H1 (cell line): Measurements from ENCODE around the gene PRDM15. TPM values are rescaled to one million over a fixed set of nuclear protein-coding genes. Genes with fewer than 3 reads are reported as not detected.

Experiments used
- CTCF ChIA-PET: fragments of 300-600 bp; sonication (Branson Sonifier 250); formaldehyde crosslinking; loops from one replicate; lab custom pipeline; 2021; ENCODE audit not compliant: partially characterized antibody; lab: Charles Lee
- POLR2A ChIA-PET: fragments of 300-600 bp; sonication (Branson Sonifier 250); formaldehyde crosslinking; loops from one replicate; lab custom pipeline; 2021; ENCODE audit warnings: inconsistent platforms; ENCODE audit not compliant: partially characterized antibody; lab: Charles Lee
- DNase-seq, 2 experiments: peaks; one replicate each; pipeline versions ENCODE4 v3.0.0 to v3.0.0-alpha.2; 2010 to 2022; ENCODE audit warnings: low spot score in 2 of 2, low read depth in 1 of 2, mixed read lengths in 1 of 2
- FAIRE-seq: peaks from 2 replicates; lab custom pipeline; 2011; peaks lifted over from hg19 to GRCh38; lab: Jason Lieb, UNC
- H2AFZ ChIP-seq: 2 replicates; pipeline ENCODE4 v1.8.1; 2012; ENCODE audit warnings: low read length, inconsistent platforms
- H2AK5ac ChIP-seq: 2 replicates; pipeline ENCODE4 v1.6.1; 2013; ENCODE audit warnings: low read depth, low read length
- H2BK120ac ChIP-seq: replicated peaks from 2 replicates; pipeline ENCODE3; 2013; ENCODE audit warnings: low read depth, low read length, inconsistent platforms
- H2BK12ac ChIP-seq: 2 replicates; pipeline ENCODE4 v1.6.1; 2013; ENCODE audit warnings: low read depth, low read length
- H2BK15ac ChIP-seq: 2 replicates; pipeline ENCODE4 v1.6.1; 2013; ENCODE audit warnings: low read length
- H2BK20ac ChIP-seq: 2 replicates; pipeline ENCODE4 v1.6.1; 2013; ENCODE audit warnings: low read length
- H2BK5ac ChIP-seq: 2 replicates; pipeline ENCODE4 v1.6.1; 2013; ENCODE audit warnings: low read depth, low read length
- H3K14ac ChIP-seq: 2 replicates; pipeline ENCODE4 v1.6.1; 2013; ENCODE audit warnings: inconsistent platforms; ENCODE audit not compliant: insufficient read length
- H3K18ac ChIP-seq: 2 replicates; pipeline ENCODE4 v1.6.1; 2013; ENCODE audit warnings: low read length; ENCODE audit errors: extremely low read depth
- H3K23ac ChIP-seq: 2 replicates; pipeline ENCODE4 v1.6.1; 2013; ENCODE audit warnings: inconsistent platforms; ENCODE audit not compliant: insufficient read length
- H3K23me2 ChIP-seq: 2 replicates; pipeline ENCODE4 v1.6.1; 2013; ENCODE audit warnings: low read depth, low read length
- H3K27ac ChIP-seq: 2 replicates; pipeline ENCODE4 v1.6.1; 2011; ENCODE audit warnings: low read depth, low read length, inconsistent platforms
- H3K27me3 ChIP-seq, 4 experiments: replicated peaks in 1 of 4; 1 replicate in 1 of 4; 2 replicates in 3 of 4; pipeline versions ENCODE4 v1.6.1 to v1.8.1; 2011 to 2013; ENCODE audit warnings: low read length in 3 of 4, mild to moderate bottlenecking in 3 of 4, inconsistent platforms in 2 of 4, mixed read lengths in 2 of 4, moderate library complexity in 1 of 4; ENCODE audit not compliant: control insufficient read depth in 3 of 4, insufficient read depth in 3 of 4; ENCODE audit errors: extremely low read depth in 1 of 4
- H3K36me3 ChIP-seq, 4 experiments: 2 replicates each; pipeline versions ENCODE4 v1.6.1 to v1.8.1; 2011 to 2013; ENCODE audit warnings: mild to moderate bottlenecking in 4 of 4, low read length in 3 of 4, moderate library complexity in 2 of 4, control low read depth in 1 of 4, inconsistent platforms in 1 of 4; ENCODE audit not compliant: insufficient read depth in 4 of 4, control insufficient read depth in 2 of 4
- H3K4ac ChIP-seq: replicated peaks from 2 replicates; pipeline ENCODE3; 2013; ENCODE audit warnings: low read length, low read depth, mixed read lengths, inconsistent platforms; ENCODE audit not compliant: insufficient read length
- H3K4me1 ChIP-seq, 4 experiments: replicated peaks in 1 of 4; 1 replicate in 1 of 4; 2 replicates in 3 of 4; pipeline versions ENCODE4 v1.6.1 to v1.8.1; 2011 to 2013; ENCODE audit warnings: low read length in 3 of 4, inconsistent platforms in 2 of 4, mixed read lengths in 1 of 4; ENCODE audit not compliant: insufficient read depth in 4 of 4, control insufficient read depth in 3 of 4
- H3K4me2 ChIP-seq, 2 experiments: 2 replicates each; pipeline versions ENCODE4 v1.6.1 to v1.8.1; 2011 to 2013; ENCODE audit warnings: low read depth in 2 of 2, low read length in 2 of 2, control low read depth in 1 of 2, inconsistent platforms in 1 of 2, mild to moderate bottlenecking in 1 of 2; ENCODE audit not compliant: insufficient read depth in 1 of 2
- H3K4me3 ChIP-seq, 4 experiments: fragments of 200-600, 300-600 bp in 1 of 4; sonication (generic), shearing (Covaris generic), sonication (Bioruptor Twin) in 1 of 4; 2 replicates each; pipeline versions ENCODE4 v1.5.1 to v1.8.1; 2011 to 2016; ENCODE audit warnings: low read length in 4 of 4, low read depth in 3 of 4, control low read depth in 2 of 4, inconsistent platforms in 2 of 4, mild to moderate bottlenecking in 2 of 4, mixed read lengths in 1 of 4, moderate library complexity in 1 of 4; ENCODE audit not compliant: insufficient read depth in 2 of 4; ENCODE audit errors: extremely low read depth in 1 of 4
- H3K56ac ChIP-seq: replicated peaks from 2 replicates; pipeline ENCODE3; 2013; ENCODE audit warnings: low read depth, mild to moderate bottlenecking, mixed read lengths, low read length, inconsistent platforms; ENCODE audit not compliant: insufficient read length
- H3K79me1 ChIP-seq: 2 replicates; pipeline ENCODE4 v1.6.1; 2013; ENCODE audit warnings: low read depth, low read length, control low read depth
- H3K79me2 ChIP-seq, 2 experiments: 2 replicates each; pipeline versions ENCODE4 v1.6.1 to v1.8.1; 2012 to 2013; ENCODE audit warnings: low read length in 2 of 2, mild to moderate bottlenecking in 2 of 2, inconsistent platforms in 1 of 2; ENCODE audit not compliant: insufficient read depth in 2 of 2, control insufficient read depth in 1 of 2
- H3K9ac ChIP-seq, 4 experiments: replicated peaks in 1 of 4; 1 replicate in 1 of 4; 2 replicates in 3 of 4; pipeline versions ENCODE4 v1.6.1 to v1.8.1; 2011 to 2013; ENCODE audit warnings: low read depth in 3 of 4, low read length in 3 of 4, control low read depth in 2 of 4, mild to moderate bottlenecking in 2 of 4, moderate library complexity in 2 of 4, inconsistent platforms in 1 of 4; ENCODE audit errors: extremely low read depth in 1 of 4
- H3K9me3 ChIP-seq, 2 experiments: 2 replicates each; pipeline versions ENCODE4 v1.6.1 to v1.8.1; 2012 to 2013; ENCODE audit warnings: mild to moderate bottlenecking in 2 of 2, moderate library complexity in 2 of 2, control low read depth in 1 of 2, inconsistent platforms in 1 of 2, low read depth in 1 of 2, low read length in 1 of 2, mixed read lengths in 1 of 2; ENCODE audit not compliant: insufficient read depth in 2 of 2
- H4K20me1 ChIP-seq, 2 experiments: replicated peaks in 1 of 2; 2 replicates each; pipeline versions ENCODE3 to v1.8.1; 2011 to 2013; ENCODE audit warnings: inconsistent platforms in 2 of 2, low read length in 2 of 2, mild to moderate bottlenecking in 1 of 2; ENCODE audit not compliant: insufficient read depth in 2 of 2, control insufficient read depth in 1 of 2
- H4K5ac ChIP-seq: 2 replicates; pipeline ENCODE4 v1.6.1; 2013; ENCODE audit warnings: low read length, low read depth, mixed read lengths, inconsistent platforms; ENCODE audit not compliant: insufficient read length
- H4K8ac ChIP-seq: 2 replicates; pipeline ENCODE4 v1.8.0; 2013; ENCODE audit warnings: mild to moderate bottlenecking, moderate library complexity, low read length, inconsistent platforms; ENCODE audit not compliant: insufficient read depth; ENCODE audit errors: extremely low read depth
- H4K91ac ChIP-seq: replicated peaks from 2 replicates; pipeline ENCODE3; 2013; ENCODE audit warnings: low read length, mixed read lengths, inconsistent platforms; ENCODE audit not compliant: insufficient read length
- ASH2L ChIP-seq: fragments of 200-600, 300-600 bp; sonication (generic); IDR thresholded peaks from one replicate; pipeline ENCODE4 v1.7.1; 2017; ENCODE audit warnings: low read length
- CTCF ChIP-seq, 3 experiments: IDR thresholded peaks; 1 replicate in 2 of 3; 2 replicates in 1 of 3; pipeline versions ENCODE4 v1.5.1 to v1.6.1; 2011; ENCODE audit warnings: low read length in 3 of 3, mild to moderate bottlenecking in 3 of 3, inconsistent platforms in 2 of 3, low read depth in 1 of 3, moderate library complexity in 1 of 3; ENCODE audit not compliant: insufficient read depth in 1 of 3; ENCODE audit errors: control extremely low read depth in 1 of 3
- GABPA ChIP-seq: IDR thresholded peaks from 2 replicates; pipeline ENCODE4 v1.6.1; 2011; ENCODE audit warnings: mild to moderate bottlenecking, low read length, moderate library complexity, borderline replicate concordance; ENCODE audit not compliant: insufficient read depth
- HDAC2 ChIP-seq, 2 experiments: fragments of 300-600 bp in 1 of 2; sonication (generic) in 1 of 2; IDR thresholded peaks; 2 replicates each; pipeline ENCODE4 v1.6.1; 2011 to 2012; ENCODE audit warnings: low read depth in 2 of 2, low read length in 2 of 2, mild to moderate bottlenecking in 2 of 2, moderate library complexity in 2 of 2, borderline replicate concordance in 1 of 2, inconsistent platforms in 1 of 2
- RBBP5 ChIP-seq: IDR thresholded peaks from 2 replicates; pipeline ENCODE4 v1.7.1; 2012; ENCODE audit warnings: low read depth, mild to moderate bottlenecking, inconsistent platforms, low read length, moderate library complexity, borderline replicate concordance
- WGBS, 2 experiments: shearing (Covaris generic) in 1 of 2; methylation state at CpG; one replicate each; pipeline versions ENCODE4 v1.1.6 to v1.1.7; 2013 to 2015; ENCODE audit warnings: low lambda C conversion rate in 2 of 2, mixed read lengths in 2 of 2, inconsistent platforms in 1 of 2, low coverage in 1 of 2, missing lambda C conversion rate in 1 of 2; ENCODE audit not compliant: insufficient replicate concordance in 2 of 2, insufficient coverage in 1 of 2, insufficient read length in 1 of 2; ENCODE audit errors: extremely low coverage in 1 of 2, missing lambda C conversion rate in 1 of 2; 5-methylcytosine and 5-hydroxymethylcytosine counted together
- polyA plus RNA-seq, 7 experiments: library from polyadenylated mRNA; depleted of rRNA in 3 of 7; stranded (reverse) in 5 of 7; unstranded in 2 of 7; fragments of >200 nt in 5 of 7; fragments of 200-250 nt in 2 of 7; gene quantifications; 1 replicate in 5 of 7; 2 replicates in 1 of 7; 4 replicates in 1 of 7; pipeline versions ENCODE4 v1.2.1 to v1.2.3, GENCODE V29; 2011 to 2013; ENCODE audit warnings: missing spikeins in 2 of 7, mixed read lengths in 2 of 7
- total RNA-seq: library from RNA; stranded (reverse); fragmentation: NEBNext Ultra II Directional; extraction: Animal tissue kit (Norgen Biotek cat#: 25700); gene quantifications from 2 replicates; pipeline ENCODE4 v1.2.1, GENCODE V29; 2021

PRDM15 gene
- total and polyA plus RNA-seq, 2 of the 8 experiments (the other 6 are each of a cell fraction or from before 2014, with no cell fraction given): 9.7 to 10.5 TPM

DNA sequence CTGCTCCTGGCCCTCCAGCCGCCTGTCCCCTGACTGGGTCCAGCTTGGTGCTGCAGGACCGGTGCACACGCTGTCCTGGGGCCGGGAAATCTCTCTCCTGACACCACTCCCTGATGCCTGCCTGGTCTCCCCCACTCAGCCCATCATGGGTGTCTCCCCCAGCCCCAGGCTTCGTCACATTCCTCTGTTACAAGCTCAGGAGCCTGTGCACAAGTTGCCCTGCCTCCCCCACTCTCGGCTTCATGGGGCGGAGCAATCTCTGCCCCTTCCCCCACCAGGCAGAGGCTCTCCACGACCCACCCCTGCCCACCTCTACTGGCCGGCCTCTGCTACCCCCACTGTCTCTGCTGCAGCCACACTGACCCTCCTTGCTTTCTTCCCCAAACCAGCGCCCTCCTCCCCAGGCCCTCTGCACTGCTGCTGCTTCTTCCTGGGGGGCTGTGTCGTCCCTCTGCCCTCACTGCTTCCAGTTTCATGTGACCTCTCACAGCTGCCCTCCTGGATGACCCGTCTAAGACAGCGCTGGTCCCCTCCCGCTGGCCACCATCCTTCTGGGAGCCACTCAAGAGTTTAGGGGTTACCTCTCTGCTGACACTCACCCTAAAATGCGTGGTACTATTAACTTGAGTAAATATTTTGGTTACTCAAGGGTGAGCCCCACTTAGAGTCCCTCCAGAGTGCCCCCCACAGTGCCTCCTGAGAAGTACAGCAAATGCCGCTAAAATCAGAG, 106.6 kb downstream of the PRDM15 start:
- FAIRE-seq (no peak), DNase-seq (no peak)
- CTCF ChIA-PET: interaction anchor here (0.7 to 7.0 kb wide), 11 partner anchors 9 to 345 kb away, joined by 3 to 71 read pairs (median 3); partner anchors contain the start of gene RIPK4
- Histone ChIP-seq H3K79me1 (no peaks in the 10 kb centered on the region), H2BK5ac (peak overlapping the region; percentile 18; the same call in 1 of the 2 replicates), H2BK20ac (no peak overlapping the region), H3K9me3 (no peaks in the 10 kb centered on the region), H2BK120ac (no peak overlapping the region), H3K27me3 (peaks cover 12 to 49% (median 43%) of the 10 kb centered on the region in 4 experiments)
- TF ChIP-seq CTCF (IDR thresholded peaks at IDR 0.05; ENCODE audit: control extremely low read depth in 1 of 3, insufficient read depth in 1 of 3, low read depth in 1 of 3, low read length in 3 of 3) (peak in 2 of 3 experiments; percentile 15 to 28; a peak in 2 of 4 replicates), HDAC2 (IDR thresholded peaks at IDR 0.05; ENCODE audit: borderline replicate concordance in 1 of 2, low read depth in 2 of 2, low read length in 2 of 2) (no peak), ASH2L (peak; percentile 45), GABPA (no peak), RBBP5 (0 out of 2 replicates have a peak, but pooled peaks have one; percentile 58)
- TF ChIP-seq, all 59 proteins: peak for 3
- H3K14ac ChIP-seq: no peak overlapping the region
- H3K4me3 ChIP-seq: no peak overlapping the region
- H3K23me2 ChIP-seq: peaks cover 10% of the 10 kb centered on the region; the same call in 1 of the 2 replicates
- 0 out of 2 replicates have a peak overlapping the region, but pooled peaks have one; percentile 26 for H3K18ac ChIP-seq
- H2BK12ac ChIP-seq: peak overlapping the region; percentile 18; the same call in 1 of the 2 replicates
- H2AK5ac ChIP-seq: no peak overlapping the region
- POLR2A ChIA-PET: interaction anchor here (1.0 to 2.3 kb wide), 2 partner anchors 10 to 160 kb away, joined by 3 to 18 read pairs; no protein-coding TSS in a partner anchor
- no peak overlapping the region for H3K56ac ChIP-seq
- no peak overlapping the region for H3K9ac ChIP-seq
- H4K5ac ChIP-seq: no peak overlapping the region
- no peak overlapping the region; the same call in 1 of the 2 replicates for H4K8ac ChIP-seq
- no peak overlapping the region for H3K27ac ChIP-seq
- H3K4me2 ChIP-seq: peak overlapping the region; percentile 6 to 15; a peak in 2 of 4 replicates
- WGBS, 2 experiments: 52% methylated on average over 14 of the region's 16 CpGs; no CpG with 5 or more reads in 1 of the 2 experiments
- H3K4ac ChIP-seq: no peak overlapping the region
- no peaks in the 10 kb centered on the region for H3K36me3 ChIP-seq
- peak overlapping the region; percentile 27 for H4K91ac ChIP-seq
- H2AFZ ChIP-seq: peak overlapping the region; percentile 66; the same call in 1 of the 2 replicates
- peak overlapping the region; percentile 46; the same call in 1 of the 2 replicates for H2BK15ac ChIP-seq
- no peak overlapping the region for H3K23ac ChIP-seq
- peaks cover 5 to 24% (median 13%) of the 10 kb centered on the region in 4 experiments for H3K4me1 ChIP-seq
- peaks cover 0 to 2% of the 10 kb centered on the region in 2 experiments for H4K20me1 ChIP-seq
- H3K79me2 ChIP-seq: no peaks in the 10 kb centered on the region
